Measurements from ENCODE around the gene MRPL43. TPM values are rescaled to one million over a fixed set of nuclear protein-coding genes. Genes with fewer than 3 reads are reported as not detected.
A peak's percentile ranks its signal among the peaks of the same experiment; 100 is the strongest.

Gene MRPL43
- total and polyA plus RNA-seq, 5 experiments from 2014 or later: 64.9 to 136 (median 117) TPM

GRCh38 chr10:100998991-100999741, 11.9 kb upstream of the MRPL43 start:
- peaks cover 25 to 33% (median 30%) of the 10 kb centered on the region in 4 donors for H3K4me1 Mint-ChIP-seq
- POLR2A ChIA-PET: interaction anchor here (0.7 to 5.7 kb wide), 11 partner anchors 9 to 87 kb away, joined by 3 to 82 read pairs (median 4); partner anchors contain the start of genes MRPL43, PDZD7, SFXN3 and SLF2
- H3K27ac Mint-ChIP-seq: peak overlapping the region; percentile 87 to 97 (median 93)
- ATAC-seq (peak; percentile 68 to 73), DNase-seq (peak; percentile 64 to 87 (median 80))
- peaks cover 0 to 7% (median 0%) of the 10 kb centered on the region in 3 donors for H3K36me3 Mint-ChIP-seq
- H3K4me3 Mint-ChIP-seq: peak overlapping the region; percentile 81 to 95 (median 92)
- H3K9me3 Mint-ChIP-seq: no peaks in the 10 kb centered on the region
- no peaks in the 10 kb centered on the region for H3K27me3 Mint-ChIP-seq

- peak overlapping the region; percentile 81 to 95 (median 92) for H3K4me3 Mint-ChIP-seq
- DNase-seq (peak in 9 of 10 donors; percentile 54 to 85 (median 68)), ATAC-seq (peak; percentile 25 to 34)
- H3K36me3 Mint-ChIP-seq: peaks cover 0 to 9% (median 0%) of the 10 kb centered on the region in 3 donors
- H3K27ac Mint-ChIP-seq: peak overlapping the region; percentile 87 to 97 (median 93)
- peaks cover 25 to 33% (median 30%) of the 10 kb centered on the region in 4 donors for H3K4me1 Mint-ChIP-seq
- H3K27me3 Mint-ChIP-seq: no peaks in the 10 kb centered on the region
- POLR2A ChIA-PET: interaction anchor here (0.6 to 5.7 kb wide), 15 partner anchors 10 to 590 kb away, joined by 3 to 82 read pairs (median 4); partner anchors contain the start of genes DPCD, KAZALD1, MRPL43 and PDZD7
- H3K9me3 Mint-ChIP-seq: no peaks in the 10 kb centered on the region
Observed at GRCh38 chr10:100998183-100998990, 11.1 kb upstream of the MRPL43 start.

DNA sequence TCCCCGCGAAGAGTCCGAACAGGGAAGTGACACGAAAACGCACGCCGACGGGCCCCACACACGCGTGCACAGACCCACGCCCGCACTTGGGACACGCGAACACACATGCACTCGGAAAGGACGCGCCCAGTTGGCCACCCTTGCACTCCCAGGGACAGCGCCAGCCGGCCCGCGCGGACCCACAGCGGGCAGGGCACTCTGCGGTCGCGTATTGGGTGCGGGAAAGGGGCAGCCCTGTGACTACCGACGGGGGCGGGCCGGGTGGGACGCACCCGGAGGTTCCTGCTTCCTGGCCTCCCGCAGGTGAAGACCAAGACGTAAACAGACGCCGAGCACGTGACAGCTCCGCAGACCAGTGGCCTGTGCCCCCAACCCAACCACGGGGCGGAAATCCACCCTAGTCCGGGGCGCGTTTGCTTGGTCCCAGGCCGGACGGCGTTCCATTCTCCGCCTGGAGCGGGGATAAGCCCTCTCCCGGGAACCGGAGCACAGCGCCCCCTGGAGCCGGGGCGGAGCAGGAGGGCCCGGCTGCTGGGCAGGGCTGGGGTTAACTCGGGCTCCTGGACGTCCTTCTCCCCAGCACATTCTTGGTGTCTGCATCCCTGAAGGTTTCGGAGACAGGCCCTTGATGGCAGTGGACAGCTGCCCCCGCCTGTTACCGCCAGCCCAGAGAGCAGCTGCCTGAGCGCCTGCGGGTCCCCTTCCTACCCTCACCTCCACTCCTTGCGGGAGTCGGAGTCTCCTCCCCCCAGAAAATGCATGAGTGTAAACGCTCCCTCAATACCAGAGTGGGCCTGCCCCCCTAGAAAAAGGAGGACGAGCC, 10.3 kb upstream of the MRPL43 start:
- POLR2A ChIA-PET: interaction anchor here (0.6 to 5.7 kb wide), 17 partner anchors 9 to 1920 kb away, joined by 3 to 82 read pairs (median 4); partner anchors contain the start of genes CNNM2, DPCD, KAZALD1 and MRPL43
- peak; percentile 42 to 50 for ATAC-seq
- peak overlapping the region; percentile 87 to 97 (median 94) for H3K27ac Mint-ChIP-seq
- peak overlapping the region; percentile 81 to 95 (median 92) for H3K4me3 Mint-ChIP-seq
- peaks cover 25 to 33% (median 30%) of the 10 kb centered on the region in 4 donors for H3K4me1 Mint-ChIP-seq
- DNase-seq: peak; percentile 40 to 87 (median 72)
- peaks cover 0 to 15% (median 0%) of the 10 kb centered on the region in 3 donors for H3K36me3 Mint-ChIP-seq
- no peaks in the 10 kb centered on the region for H3K9me3 Mint-ChIP-seq
- no peaks in the 10 kb centered on the region for H3K27me3 Mint-ChIP-seq

DNA sequence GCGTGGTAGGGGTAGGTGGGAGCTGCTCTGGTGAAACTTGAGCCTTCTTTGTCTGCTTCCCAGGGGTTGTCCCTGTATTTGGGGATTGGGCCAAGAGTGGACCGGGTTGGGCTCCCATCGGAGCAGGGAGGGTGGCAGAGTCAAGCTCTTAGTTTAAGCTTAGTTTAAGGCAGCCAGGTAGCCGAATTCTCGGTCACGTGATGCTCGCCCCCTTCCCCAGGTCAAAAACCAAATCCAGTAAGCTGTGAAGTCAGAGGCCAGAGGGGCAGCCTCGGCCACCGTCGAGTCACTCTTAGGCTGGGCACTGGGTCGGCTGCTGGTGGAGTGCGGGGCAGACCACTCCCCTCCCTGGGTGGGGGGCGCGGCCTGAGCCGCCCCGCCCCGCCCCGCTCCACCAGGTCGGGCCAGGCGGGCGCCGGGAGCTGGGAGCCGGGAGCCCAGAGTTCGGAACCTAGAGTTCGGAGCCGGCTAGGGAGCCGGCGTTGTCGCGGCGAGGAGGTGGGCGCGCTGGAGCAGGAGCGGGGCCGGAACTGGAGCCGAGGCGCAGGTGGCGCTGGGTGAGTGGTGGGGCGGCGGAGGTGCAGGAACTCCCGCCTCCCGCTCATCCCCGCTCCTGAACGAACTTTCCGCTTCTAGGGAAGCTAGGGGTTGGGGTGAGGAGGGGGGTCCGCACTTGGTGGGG, 9.5 kb upstream of the MRPL43 start:
- peak overlapping the region; percentile 81 to 95 (median 92) for H3K4me3 Mint-ChIP-seq
- peak in 7 of 10 donors; percentile 28 to 55 (median 49) for DNase-seq
- no peaks in the 10 kb centered on the region for H3K27me3 Mint-ChIP-seq
- H3K36me3 Mint-ChIP-seq: peaks cover 0 to 18% (median 0%) of the 10 kb centered on the region in 3 donors
- no peaks in the 10 kb centered on the region for H3K9me3 Mint-ChIP-seq
- ATAC-seq: peak; percentile 18 to 27
- peak overlapping the region; percentile 87 to 97 (median 94) for H3K27ac Mint-ChIP-seq
- POLR2A ChIA-PET: interaction anchor here (0.6 to 5.7 kb wide), 15 partner anchors 9 to 1921 kb away, joined by 3 to 82 read pairs (median 4); partner anchors contain the start of genes CNNM2, KAZALD1, MRPL43 and PDZD7
- H3K4me1 Mint-ChIP-seq: peaks cover 25 to 33% (median 30%) of the 10 kb centered on the region in 4 donors

DNA sequence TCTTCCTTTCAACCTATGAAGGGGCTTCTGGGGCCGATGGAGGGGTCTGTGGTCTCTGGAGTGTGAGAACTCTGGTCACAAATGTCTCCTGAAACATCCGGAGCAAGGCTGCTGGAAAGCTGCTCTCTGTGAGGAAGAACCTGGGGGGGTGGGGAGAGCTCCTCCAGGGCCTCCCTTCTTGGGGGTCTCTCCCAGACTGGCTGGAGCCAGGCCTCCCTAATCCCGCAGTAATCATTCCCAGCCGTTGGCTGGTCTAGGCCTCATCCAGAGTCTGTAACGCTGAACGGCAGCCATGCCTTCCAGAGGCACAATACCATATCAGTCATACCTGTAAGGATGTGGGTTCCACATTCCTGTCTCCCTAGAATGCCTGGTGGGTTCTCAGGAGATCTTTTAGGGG, 7.9 kb upstream of the MRPL43 start:
- peak overlapping the region in 7 of 10 donors; percentile 41 to 93 (median 77) for H3K27ac Mint-ChIP-seq
- peaks cover 28 to 35% (median 29%) of the 10 kb centered on the region in 4 donors for H3K4me1 Mint-ChIP-seq
- peak overlapping the region in 7 of 10 donors; percentile 26 to 91 (median 61) for H3K4me3 Mint-ChIP-seq

GRCh38 chr10:100993986-100994708, 6.8 kb upstream of the MRPL43 start:
- POLR2A ChIA-PET: no interaction called here
- DNase-seq: no peak

More for the DNA sequence above, 7.9 kb upstream of the MRPL43 start:
- POLR2A ChIA-PET: interaction anchor here (5.7 kb wide), 1 partner anchor 8 kb away, joined by 82 read pairs; the partner anchor contains the start of genes MRPL43 and TWNK
- Mint-ChIP-seq H3K36me3 (peaks cover 5 to 34% (median 9%) of the 10 kb centered on the region in 3 donors), H3K27me3 (no peaks in the 10 kb centered on the region), H3K9me3 (no peaks in the 10 kb centered on the region)
- no peak for ATAC-seq
- no peak for DNase-seq

GRCh38 chr10:100989088-100989487, 1.8 kb upstream of the MRPL43 start:
- DNase-seq (no peak), ATAC-seq (no peak)
- POLR2A ChIA-PET: interaction anchor here (6.7 kb wide), 1 partner anchor 8 kb away, joined by 82 read pairs; the partner anchor contains the start of gene LZTS2
- no peaks in the 10 kb centered on the region for H3K27me3 Mint-ChIP-seq
- peaks cover 5 to 48% (median 14%) of the 10 kb centered on the region in 3 donors for H3K36me3 Mint-ChIP-seq
- peaks cover 20 to 56% (median 44%) of the 10 kb centered on the region in 4 donors for H3K4me1 Mint-ChIP-seq
- no peak overlapping the region for H3K27ac Mint-ChIP-seq
- no peaks in the 10 kb centered on the region for H3K9me3 Mint-ChIP-seq
- peak overlapping the region in 5 of 10 donors; percentile 28 to 71 (median 41) for H3K4me3 Mint-ChIP-seq

More at GRCh38 chr10:100993986-100994708, 6.8 kb upstream of the MRPL43 start:
- Mint-ChIP-seq H3K27ac (peak overlapping the region in 8 of 10 donors; percentile 17 to 93 (median 66)), H3K4me1 (peaks cover 28 to 37% (median 34%) of the 10 kb centered on the region in 4 donors), H3K36me3 (peaks cover 5 to 41% (median 11%) of the 10 kb centered on the region in 3 donors), H3K27me3 (no peaks in the 10 kb centered on the region), H3K4me3 (peak overlapping the region in 1 of 10 donors; percentile 59), H3K9me3 (no peaks in the 10 kb centered on the region)
- ATAC-seq: no peak

DNA sequence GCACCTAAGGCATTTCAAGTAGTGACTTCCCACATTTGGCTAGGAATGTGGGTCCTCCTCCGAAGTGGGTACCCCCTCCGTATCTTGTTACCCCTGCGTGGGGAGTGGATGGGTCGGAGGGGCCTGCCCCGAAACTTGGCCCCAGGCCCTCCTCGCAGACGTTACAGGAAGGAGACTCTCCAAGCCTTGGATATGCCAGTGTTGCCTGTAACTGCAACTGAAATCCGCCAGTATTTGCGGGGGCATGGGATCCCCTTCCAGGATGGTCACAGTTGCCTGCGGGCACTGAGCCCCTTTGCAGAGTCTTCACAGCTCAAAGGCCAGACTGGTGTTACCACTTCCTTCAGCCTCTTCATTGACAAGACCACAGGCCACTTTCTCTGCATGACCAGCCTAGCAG, 869 bp upstream of the MRPL43 start:
- peak overlapping the region; percentile 95 to 100 (median 97) for H3K4me3 Mint-ChIP-seq
- H3K9me3 Mint-ChIP-seq: no peaks in the 10 kb centered on the region
- H3K27me3 Mint-ChIP-seq: no peaks in the 10 kb centered on the region
- POLR2A ChIA-PET: interaction anchor here (6.7 kb wide), 1 partner anchor 9 kb away, joined by 82 read pairs; the partner anchor contains the start of gene LZTS2
- H3K36me3 Mint-ChIP-seq: peaks cover 5 to 45% (median 14%) of the 10 kb centered on the region in 3 donors
- H3K4me1 Mint-ChIP-seq: peaks cover 21 to 56% (median 44%) of the 10 kb centered on the region in 4 donors
- DNase-seq (no peak), ATAC-seq (no peak)
- H3K27ac Mint-ChIP-seq: peak overlapping the region in 3 of 10 donors; percentile 85 to 94 (median 90)

DNA sequence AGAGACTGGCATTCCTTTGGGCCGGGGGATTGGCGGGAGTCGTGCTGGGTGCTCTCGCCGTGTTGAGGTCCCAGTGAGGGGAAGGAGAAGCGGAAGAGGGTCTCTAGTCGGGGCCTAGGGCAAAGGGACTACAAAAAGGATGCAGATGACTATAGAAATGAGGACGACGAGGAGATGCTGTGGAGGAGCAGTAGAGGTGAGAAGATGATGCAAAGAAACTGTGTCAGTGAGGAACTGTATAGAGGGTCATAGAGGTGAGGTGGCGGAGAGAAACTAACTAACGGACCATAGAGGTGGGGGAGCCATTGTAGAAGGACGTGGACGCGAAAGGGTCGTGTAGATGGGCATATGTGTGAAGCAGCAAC, 370 bp upstream of the MRPL43 start:
- no peaks in the 10 kb centered on the region for H3K27me3 Mint-ChIP-seq
- POLR2A ChIA-PET: interaction anchor here (0.7 to 6.7 kb wide), 5 partner anchors 10 to 74 kb away, joined by 3 to 82 read pairs (median 3); partner anchors contain the start of genes LZTS2, PDZD7 and SFXN3
- DNase-seq (no peak), ATAC-seq (peak; percentile 2 to 8)
- peak overlapping the region; percentile 85 to 97 (median 95) for H3K27ac Mint-ChIP-seq
- no peaks in the 10 kb centered on the region for H3K9me3 Mint-ChIP-seq
- H3K4me1 Mint-ChIP-seq: peaks cover 21 to 56% (median 44%) of the 10 kb centered on the region in 4 donors
- H3K36me3 Mint-ChIP-seq: peaks cover 5 to 43% (median 16%) of the 10 kb centered on the region in 3 donors
- H3K4me3 Mint-ChIP-seq: peak overlapping the region; percentile 95 to 100 (median 97)

- H3K36me3 Mint-ChIP-seq: peaks cover 5 to 47% (median 22%) of the 10 kb centered on the region in 3 donors
- POLR2A ChIA-PET: interaction anchor here (1.6 to 6.7 kb wide), 2 partner anchors 11 to 12 kb away, joined by 4 to 82 read pairs; partner anchors contain the start of gene LZTS2
- DNase-seq (no peak), ATAC-seq (no peak)
- peak overlapping the region; percentile 95 to 100 (median 97) for H3K4me3 Mint-ChIP-seq
- peak overlapping the region in 8 of 10 donors; percentile 85 to 97 (median 94) for H3K27ac Mint-ChIP-seq
- H3K9me3 Mint-ChIP-seq: no peaks in the 10 kb centered on the region
- peaks cover 21 to 56% (median 44%) of the 10 kb centered on the region in 4 donors for H3K4me1 Mint-ChIP-seq
- H3K27me3 Mint-ChIP-seq: no peaks in the 10 kb centered on the region
Observed at GRCh38 chr10:100986623-100986951, 710 bp downstream of the MRPL43 start.
